Fibroblast of pulmonary artery (primary cell): ENCODE measurements around the gene TRMT1.

Source experiments
- DNase-seq: peaks from one replicate; pipeline ENCODE4 v3.0.0-alpha.2; 2010; ENCODE audit warnings: low read depth
- H3K4me3 ChIP-seq: replicated peaks from 2 replicates; pipeline ENCODE4 v1.5.1; 2011; ENCODE audit warnings: low read depth, mild to moderate bottlenecking, control low read depth, low read length, moderate library complexity
- CTCF ChIP-seq: IDR thresholded peaks from 2 replicates; pipeline ENCODE4 v1.5.1; 2011; ENCODE audit warnings: mild to moderate bottlenecking, control low read depth, low read length, inconsistent platforms; ENCODE audit errors: missing control alignments

TRMT1 gene

GRCh38 chr19:13102666-13103580 lies 13.6 kb downstream of the TRMT1 start, which contains the start of gene LYL1:
Gene LYL1, minus strand, starts transcription at chr19:13102858. Its CDS starts 1,687 bp downstream, at chr19:13101171.
- DNase-seq: peak; percentile 65
- peak within 1 kb of the TSS; percentile 35 for H3K4me3 ChIP-seq
- no peak for TF ChIP-seq CTCF

- no peak for TF ChIP-seq CTCF
- DNase-seq: no peak
- H3K4me3 ChIP-seq: peak overlapping the region; percentile 35
Observed at GRCh38 chr19:13102416-13102665, 14.2 kb downstream of the TRMT1 start.

GRCh38 chr19:13101590-13102415 lies 14.7 kb downstream of the TRMT1 start:
- peak overlapping the region; percentile 35 for H3K4me3 ChIP-seq
- no peak for TF ChIP-seq CTCF
- DNase-seq: no peak

- TF ChIP-seq CTCF: peak; percentile 21
- no peak for DNase-seq
- no peak overlapping the region for H3K4me3 ChIP-seq
Observed at GRCh38 chr19:13100841-13101589, 15.5 kb downstream of the TRMT1 start.

GRCh38 chr19:13100031-13100588 lies 16.4 kb downstream of the TRMT1 start:
- TF ChIP-seq CTCF: no peak
- H3K4me3 ChIP-seq: no peak overlapping the region
- no peak for DNase-seq

- H3K4me3 ChIP-seq: no peak overlapping the region
- no peak for TF ChIP-seq CTCF
- DNase-seq: peak; percentile 37
Observed at GRCh38 chr19:13099073-13099999, 17.2 kb downstream of the TRMT1 start.
